Gastrocnemius medialis (tissue), 4 donors: Measurements from ENCODE around the gene FSTL1. TPM values are rescaled to one million over a fixed set of nuclear protein-coding genes. Genes with fewer than 3 reads are reported as not detected.

Source experiments
- ATAC-seq, 2 donors: fragments of 150-250 bp; one replicate each; pipeline ENCODE4 v1.9.1; 2016
- DNase-seq, 2 donors: peaks; one replicate each; pipeline ENCODE4 v3.0.0-alpha.2; 2019
- H3K27ac ChIP-seq, 4 donors: fragments of 200-600 bp; sonication (generic); 1 replicate in 1 of 4; 2 replicates in 3 of 4; pipeline ENCODE4 v1.5.1; 2016 to 2018; ENCODE audit warnings: mild to moderate bottlenecking in 2 of 4, moderate library complexity in 1 of 4
- H3K27me3 ChIP-seq, 3 donors: fragments of 200-600 bp; sonication (generic) in 2 of 3; 1 replicate in 1 of 3; 2 replicates in 2 of 3; pipeline versions ENCODE4 v1.5.1 to v1.6.0; 2016 to 2019; ENCODE audit warnings: mild to moderate bottlenecking in 1 of 3, moderate library complexity in 1 of 3
- H3K36me3 ChIP-seq, 2 donors: fragments of 200-600 bp; sonication (generic) in 1 of 2; one replicate each; pipeline ENCODE4 v1.5.1; 2017 to 2018
- H3K4me1 ChIP-seq, 2 donors: fragments of 200-600 bp; sonication (generic) in 1 of 2; one replicate each; pipeline ENCODE4 v1.5.1; 2016 to 2017; ENCODE audit warnings: mild to moderate bottlenecking in 2 of 2
- H3K4me3 ChIP-seq, 4 donors: fragments of 200-600 bp; sonication (generic) in 3 of 4; 1 replicate in 1 of 4; 2 replicates in 3 of 4; pipeline ENCODE4 v1.5.1; 2016 to 2019; ENCODE audit warnings: mild to moderate bottlenecking in 2 of 4
- H3K9me3 ChIP-seq, 3 donors: fragments of 200-600 bp; sonication (generic) in 2 of 3; 1 replicate in 1 of 3; 2 replicates in 2 of 3; pipeline ENCODE4 v1.5.1; 2016 to 2019
- CTCF ChIP-seq, 5 experiments: fragments of 450-650 bp in 3 of 5; fragments of 200-600 bp in 2 of 5; sonication (generic) in 2 of 5; IDR thresholded peaks in 4 of 5; conservative IDR thresholded peaks in 1 of 5; 1 replicate in 4 of 5; 2 replicates in 1 of 5; pipeline ENCODE4 v1.5.1; 2016 to 2019; ENCODE audit warnings: antibody characterized with exemption in 5 of 5, mild to moderate bottlenecking in 3 of 5, moderate library complexity in 3 of 5
- POLR2A ChIP-seq, 2 donors: fragments of 450-650 bp; IDR thresholded peaks; one replicate each; pipeline ENCODE4 v1.6.1; 2017; ENCODE audit warnings: antibody characterized with exemption in 2 of 2, mild to moderate bottlenecking in 2 of 2, moderate library complexity in 2 of 2
- in situ Hi-C, 4 donors: fragments of 200-750 bp; cut with MboI; loops; one replicate each; pipeline versions ENCODE4 v1.15.0 to v1.8.0; 2017; ENCODE audit warnings: low sequenced_read_pairs in 4 of 4
- intact Hi-C: fragments of 100-400 bp; cut with DNase I; formaldehyde crosslinking; loops from one replicate; pipeline ENCODE4 v1.15.1; 2023; ENCODE audit warnings: low total_unique reads
- total RNA-seq, 4 donors: library from RNA; depleted of rRNA; stranded (reverse); fragments of >200 nt; gene quantifications; one replicate each; pipeline versions ENCODE4 v1.1.0 to v1.2.3, GENCODE V29; 2016

FSTL1 gene
- total RNA-seq, 4 donors from 2014 or later = 33.4 to 77.5 (median 44.0) TPM

GRCh38 chr3:120399372-120399771 is 51.4 kb downstream of the FSTL1 start:
- Histone ChIP-seq H3K36me3 (peaks cover 0 to 33% of the 10 kb centered on the region in 2 donors), H3K4me3 (no peak overlapping the region), H3K27ac (no peak overlapping the region), H3K27me3 (no peaks in the 10 kb centered on the region), H3K4me1 (no peaks in the 10 kb centered on the region), H3K9me3 (no peaks in the 10 kb centered on the region)
- no peak for TF ChIP-seq POLR2A (IDR thresholded peaks at IDR 0.05)
- no peak for TF ChIP-seq CTCF (IDR thresholded peaks at IDR 0.05 in 4 of 5, conservative IDR thresholded peaks at IDR 0.05 in 1 of 5)
- intact Hi-C loops (no loop called here), in situ Hi-C loops (no loop called here)
- no peak for DNase-seq
- ATAC-seq = no peak

GRCh38 chr3:120396469-120396868 is 54.3 kb downstream of the FSTL1 start:
- no peaks in the 10 kb centered on the region for H3K4me1 ChIP-seq
- TF ChIP-seq CTCF (IDR thresholded peaks at IDR 0.05 in 4 of 5, conservative IDR thresholded peaks at IDR 0.05 in 1 of 5) (no peak), POLR2A (IDR thresholded peaks at IDR 0.05) (no peak)
- intact Hi-C loops = no loop called here
- no peaks in the 10 kb centered on the region for H3K27me3 ChIP-seq
- in situ Hi-C loops = no loop called here
- no peaks in the 10 kb centered on the region for H3K9me3 ChIP-seq
- H3K4me3 ChIP-seq = no peak overlapping the region
- no peak overlapping the region for H3K27ac ChIP-seq
- peaks cover 0 to 23% of the 10 kb centered on the region in 2 donors for H3K36me3 ChIP-seq
- ATAC-seq (no peak), DNase-seq (no peak)

- no peaks in the 10 kb centered on the region for H3K9me3 ChIP-seq
- intact Hi-C loops = no loop called here
- ATAC-seq = no peak
- DNase-seq = no peak
- H3K4me1 ChIP-seq = no peaks in the 10 kb centered on the region
- no peak overlapping the region for H3K27ac ChIP-seq
- no peak overlapping the region for H3K4me3 ChIP-seq
- peaks cover 0 to 11% of the 10 kb centered on the region in 2 donors for H3K36me3 ChIP-seq
- in situ Hi-C loops = no loop called here
- TF ChIP-seq POLR2A (IDR thresholded peaks at IDR 0.05) (no peak), CTCF (IDR thresholded peaks at IDR 0.05 in 4 of 5, conservative IDR thresholded peaks at IDR 0.05 in 1 of 5) (no peak)
- no peaks in the 10 kb centered on the region for H3K27me3 ChIP-seq
Measured at GRCh38 chr3:120394347-120394746, 56.4 kb downstream of the FSTL1 start.

- intact Hi-C loops (no loop called here), in situ Hi-C loops (no loop called here)
- Histone ChIP-seq H3K36me3 (peaks cover 0 to 10% of the 10 kb centered on the region in 2 donors), H3K27me3 (no peaks in the 10 kb centered on the region), H3K9me3 (no peaks in the 10 kb centered on the region), H3K27ac (no peak overlapping the region), H3K4me3 (no peak overlapping the region), H3K4me1 (no peaks in the 10 kb centered on the region)
- no peak for TF ChIP-seq CTCF (IDR thresholded peaks at IDR 0.05 in 4 of 5, conservative IDR thresholded peaks at IDR 0.05 in 1 of 5)
- TF ChIP-seq POLR2A (IDR thresholded peaks at IDR 0.05) = no peak
- DNase-seq (no peak), ATAC-seq (no peak)
Measured at GRCh38 chr3:120393761-120394160, 57.0 kb downstream of the FSTL1 start.

GRCh38 chr3:120393243-120393642 is 57.5 kb downstream of the FSTL1 start:
- intact Hi-C loops (no loop called here), in situ Hi-C loops (no loop called here)
- ATAC-seq = no peak
- H3K9me3 ChIP-seq = no peaks in the 10 kb centered on the region
- TF ChIP-seq CTCF (IDR thresholded peaks at IDR 0.05 in 4 of 5, conservative IDR thresholded peaks at IDR 0.05 in 1 of 5) (no peak), POLR2A (IDR thresholded peaks at IDR 0.05) (no peak)
- H3K27ac ChIP-seq = no peak overlapping the region
- no peaks in the 10 kb centered on the region for H3K27me3 ChIP-seq
- DNase-seq = no peak
- peaks cover 0 to 6% of the 10 kb centered on the region in 2 donors for H3K36me3 ChIP-seq
- H3K4me1 ChIP-seq = no peaks in the 10 kb centered on the region
- no peak overlapping the region for H3K4me3 ChIP-seq
